H1 (cell line): ENCODE measurements around the gene TAF13. TPM values are rescaled to one million over a fixed set of nuclear protein-coding genes. Genes with fewer than 3 reads are reported as not detected.

Experiments used
- CEBPB ChIP-seq: IDR thresholded peaks from 2 replicates; pipeline ENCODE4 v1.6.1; 2012; ENCODE audit warnings: low read depth, low read length
- FOSL1 ChIP-seq: IDR thresholded peaks from 2 replicates; pipeline ENCODE4 v1.6.1; 2011; ENCODE audit warnings: mild to moderate bottlenecking, low read depth, low read length, moderate library complexity; ENCODE audit not compliant: insufficient read depth
- HDAC6 ChIP-seq: IDR thresholded peaks from one replicate; pipeline ENCODE4 v1.7.1; 2012; ENCODE audit warnings: low read depth, mild to moderate bottlenecking, inconsistent platforms, low read length, moderate library complexity
- JUN ChIP-seq: IDR thresholded peaks from 2 replicates; pipeline ENCODE4 v1.6.1; 2011; ENCODE audit warnings: low read depth, mild to moderate bottlenecking, improper control_type of control experiment, low read length
- RAD21 ChIP-seq, 2 experiments: IDR thresholded peaks in 1 of 2; conservative IDR thresholded peaks in 1 of 2; 2 replicates each; pipeline ENCODE4 v1.6.1; 2011; ENCODE audit warnings: low read depth in 2 of 2, low read length in 2 of 2, improper control_type of control experiment in 1 of 2, inconsistent platforms in 1 of 2, mild to moderate bottlenecking in 1 of 2, moderate library complexity in 1 of 2
- polyA plus RNA-seq, 7 experiments: library from polyadenylated mRNA; depleted of rRNA in 3 of 7; stranded (reverse) in 5 of 7; unstranded in 2 of 7; fragments of >200 nt in 5 of 7; fragments of 200-250 nt in 2 of 7; gene quantifications; 1 replicate in 5 of 7; 2 replicates in 1 of 7; 4 replicates in 1 of 7; pipeline versions ENCODE4 v1.2.1 to v1.2.3, GENCODE V29; 2011 to 2013; ENCODE audit warnings: missing spikeins in 2 of 7, mixed read lengths in 2 of 7
- total RNA-seq: library from RNA; stranded (reverse); fragmentation: NEBNext Ultra II Directional; extraction: Animal tissue kit (Norgen Biotek cat#: 25700); gene quantifications from 2 replicates; pipeline ENCODE4 v1.2.1, GENCODE V29; 2021
- TF ChIP-seq, protein P1 (sequence below): IDR thresholded peaks from 2 replicates; pipeline ENCODE4 v1.6.1; 2011; ENCODE audit warnings: low read depth, mild to moderate bottlenecking, low read length; ENCODE audit not compliant: insufficient read depth

Gene TAF13
- total and polyA plus RNA-seq, 2 of the 8 experiments (the other 6 are each of a cell fraction or from before 2014, with no cell fraction given): 13.1 to 41.7 TPM

DNA sequence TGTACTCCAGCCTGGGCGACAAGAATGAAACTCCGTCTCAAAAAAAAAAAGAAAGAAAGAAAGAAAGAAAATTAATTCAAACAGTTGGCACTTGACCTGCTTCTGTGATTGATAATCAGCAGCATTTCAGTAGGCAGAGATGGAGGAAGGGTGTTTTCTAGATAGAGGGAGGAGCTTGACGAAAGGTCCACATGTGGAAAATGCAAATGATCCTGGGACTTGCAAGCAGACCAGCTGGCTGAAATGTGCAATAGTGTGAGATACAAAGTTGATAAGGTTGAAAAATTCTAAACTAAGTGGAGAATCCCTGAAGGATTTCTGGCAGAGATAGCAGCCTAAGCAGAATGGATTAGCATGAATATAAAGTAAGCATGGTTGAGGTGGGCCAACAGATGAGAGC lies 42.3 kb upstream of the TAF13 start (continued):
- TF ChIP-seq, protein P1, sequence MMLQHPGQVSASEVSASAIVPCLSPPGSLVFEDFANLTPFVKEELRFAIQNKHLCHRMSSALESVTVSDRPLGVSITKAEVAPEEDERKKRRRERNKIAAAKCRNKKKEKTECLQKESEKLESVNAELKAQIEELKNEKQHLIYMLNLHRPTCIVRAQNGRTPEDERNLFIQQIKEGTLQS: no peak
- no peak for TF ChIP-seq JUN
- TF ChIP-seq CEBPB: no peak
- TF ChIP-seq FOSL1: no peak
- TF ChIP-seq RAD21 (IDR thresholded peaks at IDR 0.05 in 1 of 2, conservative IDR thresholded peaks at IDR 0.05 in 1 of 2; ENCODE audit: low read depth in 2 of 2, low read length in 2 of 2): no peak
- TF ChIP-seq HDAC6: no peak
